SH-SY5Y (cell line): ENCODE measurements around the gene TMEM250.

ENCODE experiments used
- GATA2 ChIP-seq: IDR thresholded peaks from 2 replicates; pipeline ENCODE4 v1.6.1; 2011; ENCODE audit warnings: mild to moderate bottlenecking, low read depth, low read length
- GATA3 ChIP-seq: IDR thresholded peaks from 2 replicates; pipeline ENCODE4 v1.6.1; 2011; ENCODE audit warnings: low read depth, mild to moderate bottlenecking, low read length, moderate library complexity

TMEM250 gene, protein sequence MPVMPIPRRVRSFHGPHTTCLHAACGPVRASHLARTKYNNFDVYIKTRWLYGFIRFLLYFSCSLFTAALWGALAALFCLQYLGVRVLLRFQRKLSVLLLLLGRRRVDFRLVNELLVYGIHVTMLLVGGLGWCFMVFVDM

DNA sequence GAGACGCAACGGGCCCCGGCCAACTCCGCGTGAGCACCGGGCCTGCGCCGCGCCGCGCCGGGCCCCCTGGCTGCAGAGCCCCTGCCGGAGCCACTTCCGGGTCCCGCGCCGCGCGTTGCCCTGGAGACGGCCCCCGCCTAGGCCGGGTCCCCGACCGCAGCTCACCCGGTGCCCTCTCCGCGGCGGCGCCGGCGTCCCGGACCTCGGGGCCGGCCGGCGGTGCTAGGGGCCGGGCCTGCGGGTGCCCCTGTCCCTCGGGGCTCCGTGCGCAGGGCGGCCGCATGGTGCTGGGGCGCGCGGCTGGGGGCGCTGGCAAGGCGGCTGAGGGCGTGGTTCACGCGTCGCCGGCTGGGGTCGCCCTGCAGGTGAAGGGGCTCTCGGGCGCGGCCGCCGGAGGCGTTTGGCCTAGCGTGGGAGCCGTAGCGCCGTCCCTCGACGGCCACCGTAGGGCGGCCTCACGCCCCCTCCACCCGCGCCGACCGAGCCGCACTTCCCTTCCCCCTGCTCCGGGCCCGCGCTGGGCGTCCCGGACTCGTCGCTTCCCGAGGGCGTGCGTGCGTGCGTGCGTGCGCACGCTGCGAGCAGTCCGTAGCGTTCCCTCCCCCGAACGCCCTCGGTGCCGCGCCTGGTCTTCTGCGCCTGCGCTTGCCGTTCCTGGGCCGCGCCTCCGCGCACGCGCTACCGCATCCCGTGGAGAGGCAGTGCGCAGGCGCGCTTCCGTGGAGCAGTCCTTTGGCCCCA, at the start of gene TMEM250:
Gene TMEM250, minus strand, starts transcription at position 556 of the 741 bp plus-strand sequence. CDS start 1,975 bp downstream, outside the sequence.
- no peak for TF ChIP-seq GATA2
- TF ChIP-seq GATA3, result no peak

DNA sequence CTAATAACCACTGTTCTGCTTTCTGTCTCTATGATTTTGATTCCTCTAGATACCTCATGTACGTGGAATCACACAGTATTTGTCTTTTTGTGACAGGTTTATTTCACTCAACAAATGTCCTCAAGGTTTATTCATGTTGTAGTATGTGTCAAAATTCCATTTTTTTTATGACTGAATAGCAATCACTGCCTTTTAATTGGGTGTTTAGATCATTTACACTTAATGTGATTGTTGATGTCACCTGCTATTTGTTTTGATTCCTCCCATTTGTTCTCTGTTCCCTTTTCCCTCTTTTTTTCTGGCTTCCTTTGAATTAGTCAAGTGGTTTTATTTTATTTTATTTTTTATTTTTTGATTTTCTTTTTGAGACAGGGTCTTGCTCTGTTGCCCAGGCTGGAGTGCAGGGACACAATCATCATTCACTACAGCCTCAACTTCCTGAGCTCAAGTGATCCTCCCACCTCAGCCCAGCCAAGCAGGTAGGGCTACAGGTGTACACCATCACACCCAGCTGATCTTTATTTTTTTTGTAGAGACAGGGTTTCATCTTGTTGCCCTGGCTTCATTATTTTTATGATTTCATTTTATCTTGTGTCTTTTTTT, 44.7 kb upstream of the TMEM250 start:
- TF ChIP-seq GATA2, result no peak

DNA sequence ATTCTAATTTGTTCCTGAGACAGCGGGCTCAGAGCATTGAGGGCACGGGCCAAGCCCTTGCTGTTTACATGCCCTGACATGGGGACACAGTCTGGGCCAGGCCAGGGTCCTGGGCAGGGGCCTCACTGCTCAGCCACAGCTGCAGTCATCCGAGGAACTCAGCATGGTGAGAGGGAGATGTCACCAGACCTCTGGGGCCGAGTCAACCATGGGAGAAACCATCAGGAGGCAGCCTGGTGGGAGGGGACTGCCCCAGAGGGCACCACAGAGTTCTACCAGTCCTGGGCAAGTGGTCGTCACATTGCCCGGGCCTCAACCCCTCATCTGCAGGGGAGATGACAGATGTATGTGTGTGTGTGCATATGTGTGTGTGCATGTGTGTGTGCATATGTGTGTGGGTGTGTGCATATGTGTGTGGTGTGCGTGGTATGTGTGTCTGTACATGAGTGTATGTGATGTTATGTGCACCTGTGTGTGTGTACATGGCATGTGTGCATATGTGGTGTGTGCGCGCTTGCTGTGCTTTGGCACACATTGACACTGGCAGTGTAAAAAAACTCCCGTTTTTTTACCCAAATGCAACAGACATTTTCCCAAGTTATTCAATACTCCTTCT, 42.4 kb upstream of the TMEM250 start:
- TF ChIP-seq GATA2 (no peak), GATA3 (no peak)

DNA sequence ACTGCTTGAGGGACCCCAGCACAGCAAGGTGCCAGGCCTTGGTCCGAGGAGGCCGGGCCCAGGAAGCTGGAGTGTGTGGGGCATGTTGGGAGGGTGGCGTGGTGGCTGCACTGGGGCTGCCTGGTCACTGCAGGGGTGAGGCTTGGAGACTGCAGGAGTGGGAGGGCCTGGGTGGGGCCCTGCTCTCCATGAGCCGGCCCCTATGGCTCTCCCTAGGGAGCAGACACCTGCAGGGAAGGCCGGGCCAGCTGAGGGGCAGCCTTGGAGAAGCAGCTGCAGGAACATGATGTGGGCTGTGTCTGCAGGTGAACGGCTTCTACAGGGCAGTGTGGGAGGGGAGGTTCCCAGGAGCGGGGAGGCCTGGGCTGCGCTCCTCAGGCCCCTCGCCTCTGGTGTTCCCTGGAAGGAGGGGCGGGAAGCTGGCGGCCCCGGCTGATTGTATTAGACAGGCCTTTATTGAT, 41.7 kb upstream of the TMEM250 start:
- no peak for TF ChIP-seq GATA2
- TF ChIP-seq GATA3, result no peak

DNA sequence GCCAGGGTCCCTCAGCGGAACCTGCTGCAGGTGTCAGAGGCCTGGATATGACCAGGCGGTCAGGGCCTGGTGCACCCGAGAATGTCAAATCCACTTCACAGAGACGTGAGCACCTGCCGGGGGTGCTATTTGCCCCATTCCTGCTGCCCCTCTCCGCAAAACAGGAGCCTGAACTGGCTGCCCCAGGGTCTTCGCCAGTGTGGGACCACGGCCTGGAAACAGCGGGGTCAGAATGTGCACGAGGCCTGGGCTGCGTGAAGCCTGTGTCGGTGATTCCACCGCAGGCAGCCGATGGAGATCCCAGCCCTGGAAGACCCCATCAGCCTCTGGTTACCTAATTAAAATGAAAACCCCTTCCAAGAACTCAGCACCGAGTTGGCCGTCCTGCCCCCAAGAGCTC, 41.2 kb upstream of the TMEM250 start:
- TF ChIP-seq GATA3 (no peak), GATA2 (no peak)

DNA sequence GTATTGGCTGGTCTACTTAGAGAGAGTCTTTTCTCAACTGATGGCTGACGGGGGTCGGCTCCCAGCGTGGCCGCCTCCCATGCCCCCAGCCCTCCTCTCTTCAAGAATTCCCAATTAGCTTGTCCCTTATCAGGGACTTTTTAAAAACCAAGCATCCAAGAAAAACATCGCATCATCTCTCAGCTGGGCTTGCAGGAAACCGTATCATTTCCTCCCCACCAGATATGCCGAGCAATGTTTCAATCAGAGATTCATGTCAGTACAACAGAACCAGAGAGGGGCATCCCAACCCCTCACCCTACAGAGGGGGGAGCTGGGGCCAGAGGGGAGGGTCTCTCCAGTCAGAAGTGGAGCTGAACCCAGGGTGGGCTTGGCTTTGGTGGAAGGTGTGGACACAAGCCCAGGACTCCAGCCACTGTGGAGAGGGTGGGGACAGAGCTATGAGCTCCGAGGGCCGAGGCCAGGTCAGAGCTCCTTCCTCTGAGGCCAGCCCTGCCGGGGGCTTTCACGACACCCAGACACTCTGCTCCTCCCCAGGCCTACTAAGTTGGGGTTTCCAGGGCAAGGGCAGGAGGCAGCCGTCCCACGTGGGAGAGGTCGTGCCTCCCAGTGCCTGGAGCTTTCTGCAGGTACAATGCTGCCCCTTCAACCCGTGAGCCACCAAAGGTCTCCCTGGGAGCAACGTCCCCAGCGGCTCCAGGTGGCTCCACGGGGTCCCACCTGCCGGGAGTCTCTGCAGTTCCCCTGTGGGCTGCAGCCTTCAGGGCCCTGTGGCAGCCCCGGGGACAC, 39.0 kb upstream of the TMEM250 start:
- TF ChIP-seq GATA3 (no peak), GATA2 (no peak)

DNA sequence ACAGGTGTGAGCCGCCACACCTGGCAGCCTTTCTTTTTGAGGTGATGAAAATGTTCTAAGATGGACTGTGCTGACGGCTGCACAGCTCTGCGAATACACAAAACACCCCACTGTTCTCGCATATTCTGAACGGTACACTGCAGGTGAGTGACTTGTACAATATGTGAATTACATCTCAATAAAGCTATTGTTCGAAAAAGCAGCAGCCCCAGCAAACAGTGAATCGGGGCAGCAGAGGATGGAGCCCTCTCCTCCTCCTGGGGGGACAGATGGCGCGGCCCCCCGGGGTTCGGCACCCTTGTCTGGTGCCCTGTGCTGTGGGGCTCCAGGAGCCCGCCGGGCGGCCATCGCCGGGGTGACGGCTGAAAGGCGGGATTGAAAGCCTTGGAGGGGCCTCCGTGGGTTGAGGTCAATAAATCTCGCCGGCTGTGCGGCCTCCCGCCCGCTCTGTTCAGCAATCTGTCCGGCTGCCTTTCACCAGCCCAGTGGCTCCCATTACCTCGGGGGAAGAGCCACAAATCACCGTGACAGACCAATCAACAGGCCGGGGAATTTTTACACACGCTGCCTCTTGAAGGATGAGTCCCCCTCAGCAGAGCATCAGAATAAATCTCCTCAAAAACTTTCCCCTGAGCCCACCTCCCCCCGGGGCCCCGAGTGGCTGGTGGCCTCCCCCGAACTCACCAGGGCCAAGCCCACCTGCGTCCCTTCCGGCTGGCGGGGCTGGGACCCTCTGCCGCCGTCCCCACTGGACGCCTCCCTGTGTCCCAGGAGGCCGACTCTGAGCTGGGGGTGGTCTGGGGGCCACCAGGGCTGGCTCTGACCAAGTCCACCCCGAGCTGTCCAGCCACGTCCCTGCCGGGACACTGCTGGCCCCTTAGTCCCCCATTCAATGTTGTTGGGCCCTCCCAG, 37.8 kb upstream of the TMEM250 start:
- no peak for TF ChIP-seq GATA3
- TF ChIP-seq GATA2, result no peak

DNA sequence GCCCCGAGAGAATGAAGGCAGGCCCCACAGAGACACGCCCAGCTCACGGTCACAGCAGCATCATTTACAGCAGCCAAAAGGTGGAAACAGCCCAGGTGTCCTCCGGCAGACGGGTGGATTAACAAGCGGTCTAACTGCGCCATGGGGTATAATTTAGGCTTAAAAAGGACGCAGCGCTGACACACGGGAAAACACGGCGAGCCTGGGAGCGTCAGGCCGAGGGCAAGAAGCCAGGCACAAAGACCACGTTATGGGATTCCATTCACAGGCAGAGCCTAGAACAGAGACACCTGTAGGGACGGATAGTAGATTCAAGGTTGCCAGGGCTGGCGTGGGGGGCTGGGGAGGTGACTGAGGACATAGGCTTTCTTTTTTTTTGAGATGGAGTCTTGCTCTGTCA, 36.9 kb upstream of the TMEM250 start:
- TF ChIP-seq GATA3, result no peak
- TF ChIP-seq GATA2, result no peak

DNA sequence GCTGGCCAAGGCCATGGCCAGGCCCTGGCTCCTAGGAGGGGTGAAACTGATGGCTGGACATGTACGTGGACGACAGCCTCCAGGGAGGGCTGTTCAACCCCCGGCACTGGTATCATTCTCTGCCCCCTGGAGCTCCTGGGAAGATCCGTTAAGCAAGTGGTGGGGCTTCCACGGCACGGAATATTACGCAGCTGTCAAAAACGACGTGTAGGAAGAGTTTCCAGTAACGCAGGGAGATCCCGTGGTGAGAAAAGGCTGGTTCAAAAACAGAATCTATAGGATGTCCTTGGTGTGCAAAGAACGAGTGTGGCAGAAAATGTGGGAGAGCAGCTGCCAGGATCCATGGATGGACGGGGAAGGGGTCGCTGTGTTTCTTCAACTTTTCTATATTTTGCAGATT, 36.3 kb upstream of the TMEM250 start:
- no peak for TF ChIP-seq GATA3
- TF ChIP-seq GATA2, result no peak

DNA sequence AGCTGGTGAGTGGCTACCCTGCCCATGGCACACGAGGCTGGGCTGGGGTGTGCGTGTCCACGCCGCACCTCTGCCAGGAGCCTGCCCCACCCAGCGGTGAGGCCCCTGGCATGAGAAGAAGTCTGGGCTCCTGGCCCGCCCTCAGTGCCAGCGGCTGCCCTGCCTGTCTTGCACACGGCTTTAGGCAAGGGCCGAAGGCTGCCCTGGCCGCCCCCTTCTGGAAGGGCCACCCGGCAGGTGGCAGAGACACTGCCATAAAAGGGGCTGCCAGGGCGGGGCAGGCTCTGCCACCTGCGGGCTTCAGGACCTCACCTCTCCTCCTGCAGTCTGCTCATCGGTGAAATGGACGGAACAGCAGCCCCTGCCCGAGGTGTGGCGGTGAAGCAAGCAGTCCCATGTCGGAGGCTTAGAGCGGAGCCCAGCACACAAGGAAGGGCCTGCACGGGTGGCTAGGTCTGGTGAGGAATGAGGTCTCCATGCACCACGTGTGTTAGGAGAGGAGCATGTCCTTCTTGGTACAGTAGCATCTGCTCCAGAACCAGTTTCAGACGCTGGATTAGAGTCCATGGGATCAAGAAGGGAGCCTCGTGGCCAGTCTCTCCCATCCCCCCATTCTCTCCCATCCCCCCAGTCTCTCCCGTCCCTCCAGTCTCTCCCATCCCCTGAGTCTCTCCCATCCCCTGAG, 34.8 kb upstream of the TMEM250 start:
- TF ChIP-seq GATA2, result no peak
- no peak for TF ChIP-seq GATA3

DNA sequence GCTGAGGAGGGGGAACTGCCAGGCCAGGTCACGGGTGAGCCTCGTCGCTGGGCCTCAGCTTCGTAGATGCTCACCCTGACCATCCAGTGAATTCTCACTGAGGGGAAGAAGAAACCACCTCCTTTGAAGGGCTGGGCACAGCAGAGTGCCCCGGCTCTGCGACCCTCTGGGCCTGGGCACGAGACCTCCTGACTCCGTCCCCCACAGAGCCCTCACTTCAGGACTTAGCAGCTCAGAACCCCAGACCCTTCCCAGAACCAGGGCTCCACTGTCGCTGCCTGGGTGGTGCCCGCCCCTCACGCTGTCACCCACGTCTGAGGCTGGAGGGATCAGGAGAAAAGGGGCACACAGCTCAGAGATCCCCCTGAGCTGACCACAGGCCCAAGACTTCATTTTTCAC, 34.3 kb upstream of the TMEM250 start:
- no peak for TF ChIP-seq GATA3
- TF ChIP-seq GATA2, result no peak

DNA sequence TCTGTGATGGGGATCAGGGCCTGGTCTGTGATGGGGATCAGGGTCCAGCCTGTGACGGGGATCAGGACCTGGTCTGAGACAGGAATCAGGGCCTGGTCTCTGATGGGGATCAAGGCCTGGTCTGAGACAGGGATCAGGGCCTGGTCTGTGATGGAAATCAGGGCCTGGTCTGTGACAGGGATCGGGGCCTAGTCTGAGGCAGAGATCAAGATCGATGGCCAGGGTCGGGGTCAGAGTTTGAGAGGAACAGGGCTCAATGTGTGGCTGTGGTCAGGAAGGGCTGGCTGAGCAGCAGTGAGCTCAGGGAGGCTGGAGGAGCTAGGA, 33.8 kb upstream of the TMEM250 start:
- TF ChIP-seq GATA3, result no peak
- TF ChIP-seq GATA2, result no peak

DNA sequence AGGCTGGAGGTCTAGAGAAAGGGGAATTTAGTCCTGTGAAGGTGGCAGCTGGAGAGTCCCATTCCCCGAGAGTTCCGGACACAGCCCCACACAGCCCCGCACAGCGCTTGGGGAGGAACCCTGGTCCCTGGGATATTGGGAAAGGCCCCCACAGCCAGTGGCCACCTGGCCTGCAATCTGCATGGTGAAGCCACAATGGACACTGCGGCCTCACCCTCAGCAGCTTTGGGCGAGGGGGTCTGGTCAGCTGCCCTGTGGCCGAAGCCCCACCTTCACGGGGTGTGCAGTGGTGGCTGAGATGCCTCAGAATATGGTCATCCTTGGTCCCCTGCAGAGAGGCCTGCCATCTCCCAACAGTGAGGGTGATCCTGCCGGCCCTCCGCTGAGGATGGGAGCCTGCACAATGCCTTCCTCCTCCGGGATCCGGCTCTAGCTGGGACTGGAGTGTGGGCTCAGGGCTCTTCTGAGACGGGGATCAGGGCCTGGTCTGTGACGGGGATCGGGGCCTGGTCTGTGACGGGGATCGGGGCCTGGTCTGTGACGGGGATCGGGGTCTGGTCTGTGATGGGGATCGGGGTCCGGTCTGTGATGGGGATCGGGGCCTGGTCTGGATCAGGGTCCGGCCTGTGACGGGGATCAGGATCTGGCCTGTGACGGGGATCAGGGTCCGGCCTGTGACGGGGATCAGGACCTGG, 33.3 kb upstream of the TMEM250 start:
- TF ChIP-seq GATA3, result no peak
- TF ChIP-seq GATA2, result no peak
